ENCODE data around the gene LINGO3.

LINGO3 gene

DNA sequence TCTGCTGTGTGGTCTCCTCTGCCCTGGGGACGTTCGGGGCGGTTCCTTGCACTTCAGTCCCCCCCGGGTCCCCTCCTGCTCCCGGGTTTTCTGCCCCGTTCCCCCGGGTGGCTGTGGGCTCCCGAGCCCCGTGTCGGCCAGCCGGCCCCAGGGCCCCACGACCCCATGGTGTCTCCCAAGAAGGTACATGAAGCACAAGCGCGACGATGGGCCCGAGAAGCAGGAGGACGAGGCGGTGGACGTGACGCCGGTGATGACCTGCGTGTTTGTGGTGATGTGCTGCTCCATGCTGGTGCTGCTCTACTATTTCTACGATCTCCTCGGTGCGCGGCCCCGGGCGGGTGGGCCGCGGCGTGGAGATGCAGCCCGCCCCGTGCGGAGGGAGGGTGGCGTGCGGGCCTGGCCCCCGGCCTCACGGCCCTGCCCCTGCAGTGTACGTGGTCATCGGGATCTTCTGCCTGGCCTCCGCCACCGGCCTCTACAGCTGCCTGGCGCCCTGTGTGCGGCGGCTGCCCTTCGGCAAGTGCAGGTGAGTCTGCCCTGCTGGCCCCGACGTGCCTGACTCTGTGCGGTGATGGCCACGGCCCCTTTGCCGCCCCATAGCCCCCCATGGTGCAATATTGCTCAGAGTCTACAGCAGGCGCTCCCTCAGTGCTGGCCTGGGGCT lies 31.8 kb upstream of the LINGO3 start:
- DNase-seq (ENCODE audit: low spot score): no peak

GRCh38 chr19:2338751-2339643 lies 31.0 kb upstream of the LINGO3 start:
- no peak for DNase-seq (ENCODE audit: low spot score)

GRCh38 chr19:2338055-2338615 lies 30.2 kb upstream of the LINGO3 start:
- no peak for DNase-seq (ENCODE audit: low spot score)

DNA sequence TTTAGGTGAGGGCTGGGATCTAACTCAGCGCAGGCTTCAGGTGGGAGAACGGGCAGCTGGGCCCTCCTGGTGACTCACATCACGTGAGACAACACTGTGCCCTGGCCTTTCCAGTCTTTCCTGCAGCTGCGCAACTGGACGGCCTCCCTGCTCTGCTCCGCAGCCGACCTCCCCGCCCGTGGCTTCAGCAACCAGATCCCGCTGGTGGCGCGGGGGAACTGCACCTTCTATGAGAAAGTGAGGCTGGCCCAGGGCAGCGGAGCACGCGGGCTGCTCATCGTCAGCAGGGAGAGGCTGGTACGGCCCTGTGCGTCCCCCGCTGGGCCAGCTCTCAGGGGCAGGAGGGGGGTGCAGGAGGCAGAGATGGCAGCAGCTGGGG lies 29.4 kb upstream of the LINGO3 start:
- peak; percentile 77 for DNase-seq (ENCODE audit: low spot score)

GRCh38 chr19:2336528-2337328 lies 28.8 kb upstream of the LINGO3 start:
- DNase-seq (ENCODE audit: low spot score): no peak

DNA sequence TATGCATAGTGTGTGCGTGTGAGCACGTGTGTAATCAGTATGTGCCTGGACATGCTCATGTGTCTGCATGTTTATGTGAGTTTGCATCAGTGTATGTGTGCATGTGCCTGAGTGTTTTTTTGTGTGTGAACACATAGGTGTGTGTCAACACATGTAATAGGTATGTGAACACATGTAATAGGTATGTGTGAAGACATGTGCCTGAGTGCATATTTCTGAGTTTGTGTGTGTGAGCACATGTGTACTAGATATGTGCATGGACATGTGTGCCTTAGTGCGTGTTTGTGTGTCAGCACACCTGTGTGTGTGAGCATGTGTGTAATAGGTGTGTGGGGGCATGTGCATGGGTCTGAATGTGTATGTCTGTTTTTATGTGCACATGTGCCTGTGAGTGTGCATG lies 27.9 kb upstream of the LINGO3 start:
- DNase-seq (ENCODE audit: low spot score): no peak

DNA sequence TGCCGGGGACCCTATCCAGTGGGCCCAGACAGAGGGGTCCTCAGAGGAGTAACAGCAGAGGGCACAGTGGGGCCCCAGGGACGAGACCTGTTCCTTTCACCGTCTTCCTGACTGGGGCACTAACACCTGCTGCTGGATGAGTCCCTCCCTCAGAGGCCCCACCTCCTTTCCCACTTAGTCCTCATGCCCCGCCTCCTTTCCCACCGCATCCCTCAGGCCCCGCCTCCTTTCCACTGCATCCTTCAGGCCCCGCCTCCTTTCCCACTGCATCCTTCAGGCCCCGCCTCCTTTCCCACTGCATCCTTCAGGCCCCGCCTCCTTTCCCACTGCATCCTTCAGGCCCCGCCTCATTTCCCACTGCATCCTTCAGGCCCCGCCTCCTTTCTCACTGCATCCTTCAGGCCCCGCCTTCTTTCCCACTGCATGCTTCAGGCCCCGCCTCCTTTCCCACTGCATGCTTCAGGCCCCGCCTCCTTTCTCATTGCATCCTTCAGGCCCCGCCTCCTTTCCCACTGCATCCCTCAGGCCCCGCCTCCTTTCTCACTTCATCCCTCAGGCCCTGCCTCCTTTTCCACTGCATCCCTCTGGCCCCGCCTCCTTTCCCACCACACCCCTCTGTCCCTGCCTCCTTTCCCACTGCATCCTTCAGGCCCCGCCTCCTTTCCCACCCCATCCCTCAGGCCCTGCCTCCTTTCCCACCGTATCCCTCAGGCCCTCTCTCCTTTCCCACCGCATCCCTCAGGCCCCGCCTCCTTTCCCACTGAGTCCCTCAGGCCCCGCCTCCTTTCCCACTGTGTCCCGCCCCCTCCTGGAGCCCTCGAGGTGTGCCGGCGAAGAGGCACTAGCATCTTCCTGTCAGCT lies 27.3 kb upstream of the LINGO3 start:
- DNase-seq (ENCODE audit: low spot score): no peak

- no peak for DNase-seq (ENCODE audit: low spot score)
These were observed 26.5 kb upstream of the LINGO3 start for GRCh38 chr19:2334426-2334825.

- no peak for DNase-seq (ENCODE audit: low spot score)
These were observed 25.9 kb upstream of the LINGO3 start for GRCh38 chr19:2333807-2334211.

GRCh38 chr19:2333027-2333806 lies 25.3 kb upstream of the LINGO3 start:
- DNase-seq (ENCODE audit: low spot score): no peak

- peak; percentile 28 for DNase-seq (ENCODE audit: low spot score)
These were observed 24.5 kb upstream of the LINGO3 start for GRCh38 chr19:2332341-2333026.

- peak; percentile 80 for DNase-seq (ENCODE audit: low spot score)
These were observed 23.8 kb upstream of the LINGO3 start for GRCh38 chr19:2331601-2332246.

DNA sequence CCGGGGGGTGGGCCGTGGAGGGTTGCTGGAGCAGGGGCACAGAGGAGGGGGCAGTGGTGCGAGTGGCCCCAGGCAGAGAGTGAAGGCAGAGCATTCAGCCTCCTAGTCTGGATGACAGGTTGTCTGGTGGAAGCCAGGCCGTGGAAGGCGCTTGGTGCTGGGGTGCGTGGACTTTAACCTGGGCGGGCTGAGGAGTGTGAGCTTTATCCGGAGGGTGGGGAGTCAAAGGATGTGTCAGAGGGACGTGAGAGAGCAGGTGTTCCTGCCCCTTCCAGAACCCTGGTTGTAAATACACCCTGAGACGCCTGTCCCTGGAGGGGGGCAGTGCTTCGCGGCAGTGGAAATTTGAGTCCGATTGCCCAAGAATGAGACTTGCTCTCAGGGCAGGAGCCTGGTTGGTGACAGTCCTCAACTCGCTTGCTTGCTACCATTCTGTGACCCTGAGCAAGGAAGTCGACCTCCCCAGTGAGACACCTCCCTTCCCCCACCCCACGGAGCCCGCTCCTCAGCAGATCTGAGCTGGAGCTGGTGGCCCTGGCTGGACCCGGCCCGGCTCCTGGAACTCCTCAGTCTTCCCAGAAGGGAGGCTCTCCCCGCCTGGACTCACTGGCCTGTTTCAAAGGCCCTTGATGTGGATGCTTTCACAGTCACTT lies 22.8 kb upstream of the LINGO3 start:
- no peak for DNase-seq (ENCODE audit: low spot score)

DNA sequence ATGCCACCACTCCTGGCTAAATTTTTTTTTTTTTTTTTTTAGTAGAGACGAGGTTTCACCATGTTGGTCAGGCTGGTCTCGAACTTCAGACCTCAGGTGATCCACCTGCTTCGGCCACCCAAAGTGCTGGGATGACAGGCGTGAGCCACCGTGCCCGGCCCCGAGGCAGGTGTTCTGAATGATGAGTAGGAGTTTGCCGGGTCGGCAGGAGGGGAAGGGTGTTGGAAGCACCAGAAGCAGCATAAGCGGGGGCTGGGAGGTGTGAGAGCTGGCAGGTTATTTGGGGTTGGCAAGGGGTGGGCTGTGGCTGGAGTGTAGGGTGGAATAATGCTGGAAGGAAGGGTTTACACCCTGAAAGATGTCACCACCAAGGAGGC lies 22.3 kb upstream of the LINGO3 start:
- no peak for DNase-seq (ENCODE audit: low spot score)

DNA sequence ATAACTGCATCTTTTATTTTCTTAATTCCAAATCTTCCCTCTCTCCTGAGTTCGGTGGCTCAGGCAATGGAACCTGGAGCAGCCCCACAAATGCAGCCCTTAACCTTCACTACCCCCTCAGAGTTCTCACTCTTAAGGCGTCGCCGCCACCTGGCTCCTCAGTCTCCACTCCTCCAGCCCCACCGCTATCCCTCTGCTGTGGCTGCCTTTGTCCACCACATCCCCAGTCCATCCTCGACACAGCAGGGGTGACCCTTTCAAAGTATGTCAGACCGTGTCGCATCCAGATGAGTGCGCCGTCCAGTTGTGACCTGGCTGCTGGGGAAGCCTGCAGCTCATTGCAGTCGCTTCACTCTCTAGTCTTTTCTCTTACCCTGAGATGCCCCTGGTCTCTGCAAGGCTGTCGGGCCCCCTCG lies 21.6 kb upstream of the LINGO3 start:
- no peak for DNase-seq (ENCODE audit: low spot score)

GRCh38 chr19:2329149-2329478 lies 21.2 kb upstream of the LINGO3 start:
- no peak for DNase-seq (ENCODE audit: low spot score)

DNA sequence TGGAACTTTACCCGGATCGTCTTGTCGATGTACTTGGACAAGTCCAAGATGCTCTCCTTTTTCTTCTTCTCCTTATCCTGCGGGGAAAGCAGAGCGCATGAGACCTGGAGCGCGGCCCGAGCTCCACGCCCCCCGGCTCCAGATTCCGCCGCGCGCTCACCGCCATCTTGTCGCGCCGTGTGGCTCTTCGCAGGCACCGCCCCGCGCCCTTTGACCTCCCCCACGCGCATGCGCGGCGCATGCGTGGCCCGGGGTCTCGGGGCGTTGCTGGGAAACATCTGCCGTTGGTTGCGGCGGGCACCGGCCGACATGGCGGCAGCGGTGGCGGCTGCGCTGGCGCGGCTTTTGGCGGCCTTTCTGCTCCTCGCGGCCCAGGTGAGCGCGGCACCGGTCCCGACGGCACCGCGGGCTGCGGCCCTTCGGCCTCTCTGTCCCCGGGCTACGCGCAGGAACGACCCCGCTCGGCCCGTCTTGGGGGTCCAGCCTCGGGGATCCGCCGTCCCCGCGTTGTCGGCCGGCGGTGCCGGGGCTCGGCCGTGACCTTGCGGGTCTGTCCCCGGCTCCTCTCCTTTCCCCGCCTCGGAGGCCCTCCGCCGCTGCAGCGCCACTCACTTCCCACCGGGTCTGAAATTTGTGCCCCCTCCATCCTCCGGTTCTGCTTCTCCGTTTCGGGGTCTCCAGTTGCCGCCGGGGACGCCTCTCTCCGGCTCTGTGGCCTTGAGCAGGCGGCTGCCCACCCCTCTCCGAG lies 20.6 kb upstream of the LINGO3 start, which contains the start of the genes LSM7 and SPPL2B:
Gene LSM7, minus strand, starts transcription at position 186 of the 748 bp plus-strand sequence. Its CDS starts 20 bp downstream, at position 166.
Gene SPPL2B, plus strand, starts transcription at position 284 of the 748 bp plus-strand sequence. Its CDS starts 26 bp downstream, at position 310.
- peak; percentile 85 for DNase-seq (ENCODE audit: low spot score)

Measured in globus pallidus (tissue), 1 donor.